Breast epithelium (tissue), 4 donors: ENCODE measurements around the gene SGO2. TPM values are rescaled to one million over a fixed set of nuclear protein-coding genes. Genes with fewer than 3 reads are reported as not detected.

Experiments
- DNase-seq, 2 donors: peaks; one replicate each; pipeline ENCODE4 v3.0.0-alpha.2; 2019; ENCODE audit warnings: low spot score in 2 of 2
- H3K27ac ChIP-seq, 2 donors: fragments of 200-600 bp; sonication (generic) in 1 of 2; one replicate each; pipeline ENCODE4 v1.5.1; 2016 to 2019; ENCODE audit warnings: mild to moderate bottlenecking in 1 of 2
- H3K27me3 ChIP-seq, 2 donors: fragments of 200-600 bp; sonication (generic) in 1 of 2; one replicate each; pipeline versions ENCODE4 v1.5.1 to v1.6.0; 2017 to 2019; ENCODE audit warnings: control low read depth in 1 of 2, mild to moderate bottlenecking in 1 of 2
- H3K36me3 ChIP-seq: fragments of 200-600 bp; one replicate; pipeline ENCODE4 v1.5.1; 2019
- H3K4me1 ChIP-seq, 2 donors: fragments of 200-600 bp; sonication (generic); one replicate each; pipeline ENCODE4 v1.5.1; 2016 to 2019; ENCODE audit warnings: control low read depth in 1 of 2
- H3K4me3 ChIP-seq, 3 donors: fragments of 200-600 bp; sonication (generic); 1 replicate in 2 of 3; 2 replicates in 1 of 3; pipeline ENCODE4 v1.5.1; 2016 to 2019; ENCODE audit warnings: mild to moderate bottlenecking in 3 of 3, moderate library complexity in 2 of 3
- H3K9me3 ChIP-seq, 2 donors: fragments of 200-600 bp; sonication (generic) in 1 of 2; one replicate each; pipeline ENCODE4 v1.5.1; 2016 to 2019; ENCODE audit warnings: control low read depth in 1 of 2
- POLR2A ChIP-seq: fragments of 450-650 bp; IDR thresholded peaks from one replicate; pipeline ENCODE4 v1.6.1; 2016; ENCODE audit warnings: antibody characterized with exemption, mild to moderate bottlenecking, moderate library complexity
- POLR2AphosphoS5 ChIP-seq, 3 donors: sonication (generic); formaldehyde crosslinking; IDR thresholded peaks; one replicate each; pipeline ENCODE4 v1.6.1; 2017; ENCODE audit warnings: antibody characterized with exemption in 3 of 3
- intact Hi-C: fragments of 100-400 bp; cut with DNase I; formaldehyde crosslinking; loops from one replicate; pipeline ENCODE4 v1.15.1; 2023; ENCODE audit warnings: low total_unique reads
- total RNA-seq, 3 donors: library from RNA; depleted of rRNA; stranded (reverse); fragments of >200 nt; gene quantifications; one replicate each; pipeline ENCODE4 v1.1.0, GENCODE V29; 2016
- TF ChIP-seq, protein P1 (sequence below), 3 donors: fragments of 450-650 bp; IDR thresholded peaks; one replicate each; pipeline ENCODE4 v1.5.1; 2016 to 2017; ENCODE audit warnings: antibody characterized with exemption in 3 of 3, mild to moderate bottlenecking in 3 of 3, moderate library complexity in 3 of 3

Gene SGO2
- total RNA-seq, 3 donors from 2014 or later, result 3.6 to 9.1 (median 4.6) TPM

DNA sequence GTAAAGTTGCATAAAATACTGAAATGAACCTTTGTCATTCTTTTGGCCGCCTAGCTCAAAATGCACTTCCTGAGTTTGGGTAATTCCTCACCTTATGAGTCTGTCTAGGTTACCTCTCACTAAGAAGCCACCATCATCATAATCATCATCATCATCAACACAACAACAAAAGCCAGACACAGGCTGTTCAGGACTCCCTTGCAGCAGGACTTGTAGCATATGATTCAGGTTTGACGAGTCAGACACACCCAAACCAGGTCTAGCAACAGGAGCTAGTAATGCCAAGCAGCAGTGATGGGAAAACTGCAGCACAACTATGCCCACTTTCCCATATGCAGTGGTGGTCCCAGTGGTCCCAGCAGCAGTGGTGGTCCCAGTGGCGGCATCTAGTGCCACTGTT is 2.8 kb upstream of the SGO2 start:
- intact Hi-C loops, result no loop called here
- DNase-seq, result no peak
- Histone ChIP-seq H3K36me3 (no peaks in the 10 kb centered on the region), H3K27ac (no peak overlapping the region), H3K9me3 (no peaks in the 10 kb centered on the region), H3K4me1 (peaks cover 0 to 6% of the 10 kb centered on the region in 2 donors), H3K4me3 (no peak overlapping the region), H3K27me3 (no peaks in the 10 kb centered on the region)
- no peak for TF ChIP-seq POLR2A
- no peak for TF ChIP-seq POLR2AphosphoS5 (IDR thresholded peaks at IDR 0.05)
- TF ChIP-seq, protein P1, sequence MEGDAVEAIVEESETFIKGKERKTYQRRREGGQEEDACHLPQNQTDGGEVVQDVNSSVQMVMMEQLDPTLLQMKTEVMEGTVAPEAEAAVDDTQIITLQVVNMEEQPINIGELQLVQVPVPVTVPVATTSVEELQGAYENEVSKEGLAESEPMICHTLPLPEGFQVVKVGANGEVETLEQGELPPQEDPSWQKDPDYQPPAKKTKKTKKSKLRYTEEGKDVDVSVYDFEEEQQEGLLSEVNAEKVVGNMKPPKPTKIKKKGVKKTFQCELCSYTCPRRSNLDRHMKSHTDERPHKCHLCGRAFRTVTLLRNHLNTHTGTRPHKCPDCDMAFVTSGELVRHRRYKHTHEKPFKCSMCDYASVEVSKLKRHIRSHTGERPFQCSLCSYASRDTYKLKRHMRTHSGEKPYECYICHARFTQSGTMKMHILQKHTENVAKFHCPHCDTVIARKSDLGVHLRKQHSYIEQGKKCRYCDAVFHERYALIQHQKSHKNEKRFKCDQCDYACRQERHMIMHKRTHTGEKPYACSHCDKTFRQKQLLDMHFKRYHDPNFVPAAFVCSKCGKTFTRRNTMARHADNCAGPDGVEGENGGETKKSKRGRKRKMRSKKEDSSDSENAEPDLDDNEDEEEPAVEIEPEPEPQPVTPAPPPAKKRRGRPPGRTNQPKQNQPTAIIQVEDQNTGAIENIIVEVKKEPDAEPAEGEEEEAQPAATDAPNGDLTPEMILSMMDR (IDR thresholded peaks at IDR 0.05), result no peak

DNA sequence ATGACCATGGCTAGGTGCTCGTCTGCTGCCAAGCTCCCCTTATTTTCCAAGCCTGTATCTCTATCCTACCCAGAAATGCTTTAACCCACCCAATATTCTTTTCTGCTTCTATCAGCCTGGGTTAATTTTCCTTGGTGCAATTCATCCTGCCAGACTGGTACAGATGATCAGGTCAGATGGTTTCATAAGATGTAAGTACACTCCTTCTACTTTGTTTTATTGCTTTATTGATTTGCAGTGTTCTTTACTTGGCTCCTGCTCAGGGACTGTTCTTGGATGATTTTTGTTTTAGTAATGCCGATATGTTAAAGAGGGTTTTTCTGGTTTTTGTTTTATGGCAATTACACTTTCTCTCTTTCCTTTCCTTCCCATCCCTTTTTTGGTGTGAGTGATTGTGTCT is 2.4 kb upstream of the SGO2 start:
- DNase-seq, result no peak
- Histone ChIP-seq H3K9me3 (no peaks in the 10 kb centered on the region), H3K36me3 (no peaks in the 10 kb centered on the region), H3K4me3 (no peak overlapping the region), H3K27ac (no peak overlapping the region), H3K27me3 (no peaks in the 10 kb centered on the region), H3K4me1 (peaks cover 0 to 6% of the 10 kb centered on the region in 2 donors)
- TF ChIP-seq POLR2A (no peak), POLR2AphosphoS5 (IDR thresholded peaks at IDR 0.05) (no peak)
- TF ChIP-seq, protein P1 (IDR thresholded peaks at IDR 0.05), result no peak
- intact Hi-C loops, result no loop called here

DNA sequence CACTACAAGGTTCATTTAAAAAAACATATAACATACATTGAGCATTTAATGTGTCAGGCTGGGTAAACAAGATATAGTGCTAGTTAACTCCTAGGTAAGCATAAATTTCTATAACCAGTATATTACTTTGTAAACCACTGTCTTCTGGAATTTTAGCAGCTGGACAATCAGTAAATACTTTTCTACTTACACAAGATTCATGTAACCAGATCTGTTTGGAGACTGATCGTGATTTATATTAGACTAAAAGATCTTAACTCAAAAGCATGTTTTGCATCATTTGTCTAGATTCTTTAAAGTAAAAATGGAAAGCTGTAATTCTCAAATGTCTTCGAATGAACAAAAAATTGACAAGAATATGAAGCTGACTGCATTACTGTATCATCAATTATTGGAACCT is 941 bp upstream of the SGO2 start:
- Histone ChIP-seq H3K4me3 (peak overlapping the region in 2 of 3 donors; percentile 68 to 77), H3K4me1 (peaks cover 0 to 6% of the 10 kb centered on the region in 2 donors), H3K36me3 (no peaks in the 10 kb centered on the region), H3K9me3 (no peaks in the 10 kb centered on the region), H3K27me3 (no peaks in the 10 kb centered on the region), H3K27ac (no peak overlapping the region)
- intact Hi-C loops, result no loop called here
- no peak for DNase-seq
- TF ChIP-seq, protein P1 (IDR thresholded peaks at IDR 0.05), result no peak

DNA sequence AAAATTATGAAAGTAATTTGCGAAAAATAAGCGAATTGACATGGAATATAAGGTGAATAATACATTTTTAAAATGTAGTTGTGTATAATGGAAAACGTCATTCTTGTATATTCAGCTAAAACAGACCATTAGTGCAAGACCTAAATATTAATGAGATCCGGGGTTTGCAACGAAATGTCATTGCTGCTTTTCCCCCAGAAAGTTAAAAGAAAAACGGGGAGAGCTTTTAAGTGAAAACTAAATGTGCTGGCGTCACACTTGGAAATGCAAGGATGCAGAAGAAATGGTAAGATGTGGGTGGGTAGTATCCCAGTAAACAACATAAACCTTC is 491 bp upstream of the SGO2 start:
- Histone ChIP-seq H3K9me3 (no peaks in the 10 kb centered on the region), H3K27ac (peak overlapping the region; percentile 25 to 41), H3K27me3 (no peaks in the 10 kb centered on the region), H3K4me1 (peaks cover 0 to 6% of the 10 kb centered on the region in 2 donors), H3K4me3 (peak overlapping the region; percentile 68 to 77 (median 74)), H3K36me3 (no peaks in the 10 kb centered on the region)
- intact Hi-C loops, result no loop called here
- no peak for DNase-seq
- TF ChIP-seq, protein P1 (IDR thresholded peaks at IDR 0.05), result no peak
- TF ChIP-seq POLR2AphosphoS5 (IDR thresholded peaks at IDR 0.05), result no peak
- no peak for TF ChIP-seq POLR2A

DNA sequence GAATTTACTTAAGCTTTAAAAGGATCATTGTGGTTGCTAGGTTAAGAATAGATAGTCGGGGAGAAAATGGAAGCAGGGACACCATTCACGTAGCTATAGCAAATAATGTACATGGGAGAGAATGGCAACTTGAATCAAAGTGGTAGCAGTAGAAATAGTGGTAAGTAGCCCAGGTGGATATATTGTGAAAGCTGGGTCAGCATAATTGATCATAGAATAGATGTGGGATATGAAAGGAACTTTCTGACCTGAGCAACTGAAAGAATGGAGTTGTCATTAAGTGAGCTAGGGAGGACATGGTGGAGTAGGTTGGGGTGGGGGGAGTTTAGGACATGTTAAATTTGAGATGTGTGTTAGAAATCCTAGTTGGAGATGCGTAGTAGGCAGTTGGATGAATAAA is 2.2 kb downstream of the SGO2 start:
- no peak for TF ChIP-seq POLR2AphosphoS5 (IDR thresholded peaks at IDR 0.05)
- TF ChIP-seq, protein P1 (IDR thresholded peaks at IDR 0.05), result no peak
- no peak for TF ChIP-seq POLR2A
- Histone ChIP-seq H3K9me3 (no peaks in the 10 kb centered on the region), H3K36me3 (no peaks in the 10 kb centered on the region), H3K4me3 (no peak overlapping the region), H3K27me3 (no peaks in the 10 kb centered on the region), H3K4me1 (peaks cover 0 to 6% of the 10 kb centered on the region in 2 donors), H3K27ac (no peak overlapping the region)
- intact Hi-C loops, result no loop called here
- no peak for DNase-seq
